Measurements from ENCODE around the gene CCKAR.
A peak's percentile ranks its signal among the peaks of the same experiment; 100 is the strongest.

CCKAR gene

DNA sequence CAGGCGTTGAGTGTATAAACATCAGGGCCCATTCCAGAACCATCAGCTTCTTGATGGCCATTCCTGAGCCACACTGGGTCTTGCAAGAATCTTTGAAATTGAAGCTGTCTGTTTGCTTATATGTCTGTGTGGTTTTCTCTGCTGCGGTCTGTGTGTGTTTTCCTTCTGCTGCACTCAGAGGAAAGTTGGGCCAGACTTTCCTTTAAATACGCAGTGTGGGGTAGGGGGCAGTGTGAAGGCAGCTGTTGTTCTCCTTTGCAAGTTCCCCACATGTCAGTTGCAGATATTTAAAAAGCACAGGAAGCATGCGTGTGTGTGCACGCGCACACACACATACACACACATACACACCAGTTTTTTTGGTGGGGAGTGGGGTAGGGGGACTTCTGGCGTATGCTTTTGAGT lies 32.1 kb downstream of the CCKAR start:
- DNase-seq: no peak

DNA sequence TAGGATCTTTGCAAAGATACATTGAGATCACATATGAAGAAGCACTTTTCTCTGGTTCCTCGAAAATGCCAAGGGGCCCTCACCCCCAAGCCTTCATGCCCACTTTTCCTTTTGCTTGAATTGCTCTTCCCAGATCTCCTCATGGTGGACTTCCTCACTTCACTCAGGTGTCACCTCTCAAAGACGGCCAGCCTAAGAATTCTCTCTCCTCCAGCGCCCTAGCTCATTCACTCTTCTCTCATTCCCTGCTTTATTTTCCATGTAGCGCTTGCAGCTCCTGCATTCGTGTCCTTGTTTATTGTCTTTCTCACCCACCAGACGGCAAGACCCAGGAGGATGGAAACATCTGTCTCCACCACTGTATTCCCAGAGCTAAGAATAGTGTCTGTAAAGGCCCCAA lies 32.9 kb downstream of the CCKAR start:
- DNase-seq: no peak

DNA sequence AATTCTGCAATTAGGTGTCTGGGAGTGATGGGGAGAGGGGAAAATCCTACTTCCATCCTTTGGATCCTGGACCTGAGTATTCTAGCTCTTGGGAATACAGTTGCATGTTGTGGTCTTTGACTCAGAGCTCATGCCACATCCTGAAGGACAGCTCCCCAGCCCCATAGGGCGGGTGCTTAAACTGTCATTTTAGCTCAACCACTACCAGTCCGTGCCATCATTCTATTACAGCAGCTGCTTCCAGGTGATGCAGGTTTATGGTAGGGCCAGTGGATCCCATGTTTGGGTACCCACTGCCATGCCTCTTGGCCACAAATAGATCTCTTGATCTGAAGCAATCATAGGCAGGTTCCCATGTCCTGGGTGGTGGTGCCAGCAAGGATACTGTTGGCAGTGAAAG lies 34.7 kb downstream of the CCKAR start:
- DNase-seq: no peak

DNA sequence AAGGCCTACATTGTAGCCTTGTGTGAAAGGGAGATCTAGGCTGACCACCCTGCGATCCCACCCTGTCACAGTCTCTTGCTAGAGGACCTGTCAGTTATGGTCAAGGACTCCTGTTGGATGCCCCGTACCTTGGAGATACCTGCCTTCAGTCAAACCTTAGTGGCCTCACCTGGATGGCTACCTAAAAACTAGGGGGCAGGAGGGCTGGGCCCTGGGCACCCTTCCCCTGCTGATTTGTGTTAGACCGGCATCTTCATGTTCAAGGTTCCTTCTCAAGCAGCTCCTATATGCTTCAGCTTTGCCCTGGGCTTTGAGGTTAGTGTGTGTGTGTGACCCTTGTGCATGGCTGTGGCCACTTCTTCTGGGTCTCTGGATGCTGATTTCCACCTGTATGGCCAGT lies 35.3 kb downstream of the CCKAR start:
- no peak for DNase-seq

DNA sequence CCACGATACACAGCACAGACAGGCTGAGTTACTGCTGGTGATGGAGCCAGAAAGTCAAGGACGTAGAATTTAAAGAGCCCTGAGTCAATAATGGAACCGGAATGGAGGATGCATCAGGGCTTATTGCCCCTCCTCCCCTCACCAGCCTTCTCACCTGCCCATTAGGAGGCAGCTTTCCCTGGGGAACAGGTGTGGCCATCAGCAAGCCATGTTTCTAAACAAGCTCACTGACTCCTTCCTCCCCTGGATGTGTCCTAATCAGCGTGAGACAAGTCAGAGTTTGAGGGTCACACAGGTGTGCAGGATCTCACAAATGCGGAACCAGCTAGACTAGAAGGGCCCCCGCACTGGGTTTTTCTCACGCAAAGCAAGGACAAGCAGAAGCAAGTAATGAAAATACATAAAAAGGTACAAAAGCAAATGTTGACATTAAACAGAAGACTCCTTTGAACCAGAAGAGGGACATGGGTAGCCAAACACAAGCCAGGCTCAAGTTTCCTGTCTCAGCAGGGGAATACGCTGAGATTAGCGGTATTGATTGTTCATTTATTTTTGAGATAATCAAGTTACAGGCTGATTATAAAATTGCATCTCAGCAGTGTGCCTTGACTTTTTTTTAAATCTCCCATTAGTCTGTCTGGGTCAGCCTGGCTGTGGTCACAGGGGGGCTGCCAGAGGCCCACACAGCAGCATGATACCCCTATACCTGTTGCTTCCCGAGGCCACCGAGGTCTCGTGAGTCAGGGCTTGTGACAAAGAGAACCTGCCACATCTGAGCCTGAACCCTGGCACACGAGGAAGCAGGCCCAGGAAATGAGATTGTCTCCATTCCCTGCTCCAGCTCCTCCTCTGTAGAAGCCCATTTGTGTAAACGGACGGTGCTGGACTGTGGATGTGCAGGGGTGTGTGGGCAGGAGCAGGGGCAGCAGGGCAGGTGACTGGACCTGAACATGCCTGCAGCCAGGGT lies 37.4 kb downstream of the CCKAR start:
- peak; percentile 58 for DNase-seq

DNA sequence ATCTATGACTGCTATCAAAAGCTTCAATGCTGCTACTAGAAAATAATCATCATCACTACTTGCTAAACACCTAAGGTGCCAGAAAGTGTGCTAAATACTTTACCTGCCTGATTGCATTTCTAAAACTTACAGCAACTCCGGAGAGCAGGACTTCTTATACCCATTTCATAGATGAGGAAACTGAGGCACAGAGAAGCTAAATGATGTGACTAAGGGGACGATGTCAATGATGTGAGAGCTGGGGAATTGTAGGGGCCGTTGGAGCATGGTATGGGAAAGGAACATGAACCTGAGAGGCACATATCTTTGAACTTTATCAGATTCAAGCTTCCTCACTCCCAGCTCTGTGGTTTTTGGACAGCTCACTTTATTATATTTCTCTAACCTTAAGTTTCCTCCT lies 38.7 kb downstream of the CCKAR start:
- no peak for DNase-seq

DNA sequence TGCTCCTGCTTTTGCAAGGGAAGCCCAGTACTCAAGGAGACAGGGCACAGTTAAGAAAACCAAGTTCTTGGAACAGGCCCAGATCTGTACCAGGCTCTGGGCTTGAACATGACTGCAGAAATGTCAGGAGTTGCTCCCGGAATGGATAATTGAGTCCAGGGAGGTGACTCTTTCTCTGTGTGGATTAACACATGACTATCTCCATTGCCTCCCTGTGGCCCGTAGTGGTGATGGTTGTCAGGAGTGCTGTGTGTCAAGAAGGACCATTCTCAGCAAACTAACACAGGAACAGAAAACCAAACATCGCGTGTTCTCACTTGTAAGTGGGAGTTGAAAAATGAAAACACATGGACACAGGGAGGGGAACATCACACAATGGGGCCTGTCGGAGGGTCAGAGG lies 39.9 kb downstream of the CCKAR start:
- no peak for DNase-seq

DNA sequence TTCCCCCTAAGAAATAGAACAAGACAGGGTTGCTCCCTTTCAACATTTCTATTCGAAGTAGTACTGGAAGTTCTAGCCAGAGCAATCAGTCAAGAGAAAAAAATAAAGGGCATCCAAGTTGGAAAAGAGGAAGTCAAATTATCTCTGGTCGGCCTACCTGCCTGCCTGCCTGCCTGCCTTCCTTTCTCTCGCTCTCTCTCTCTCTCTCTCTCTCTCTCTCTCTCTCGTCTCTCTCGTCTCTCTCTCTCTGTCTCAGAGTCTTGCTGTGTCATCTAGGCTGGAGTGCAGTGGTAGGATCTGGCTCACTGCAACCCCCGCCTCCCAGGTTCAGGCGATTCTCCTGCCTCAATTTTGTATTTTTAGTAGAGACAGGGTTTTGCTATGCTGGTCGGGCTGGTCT lies 42.9 kb downstream of the CCKAR start:
- DNase-seq: no peak

DNA sequence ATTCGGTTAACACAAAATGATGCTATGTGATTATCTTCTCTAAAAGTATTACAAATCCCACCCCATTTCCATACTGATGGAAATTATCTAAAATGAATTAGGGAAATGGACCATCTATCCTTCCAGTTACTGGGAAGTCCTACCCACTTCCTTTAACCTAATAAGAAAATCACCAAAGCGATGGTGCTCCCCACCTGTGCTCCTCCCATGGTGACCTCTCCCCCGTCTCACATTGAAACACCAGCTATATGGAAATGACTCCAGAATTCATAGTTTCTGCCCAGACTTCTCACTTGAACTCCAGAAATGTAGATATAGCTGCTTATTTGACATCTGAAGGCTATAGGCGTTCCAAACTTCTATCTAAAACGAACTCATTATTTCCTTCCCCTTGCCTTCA lies 48.5 kb downstream of the CCKAR start:
- no peak for DNase-seq

DNA sequence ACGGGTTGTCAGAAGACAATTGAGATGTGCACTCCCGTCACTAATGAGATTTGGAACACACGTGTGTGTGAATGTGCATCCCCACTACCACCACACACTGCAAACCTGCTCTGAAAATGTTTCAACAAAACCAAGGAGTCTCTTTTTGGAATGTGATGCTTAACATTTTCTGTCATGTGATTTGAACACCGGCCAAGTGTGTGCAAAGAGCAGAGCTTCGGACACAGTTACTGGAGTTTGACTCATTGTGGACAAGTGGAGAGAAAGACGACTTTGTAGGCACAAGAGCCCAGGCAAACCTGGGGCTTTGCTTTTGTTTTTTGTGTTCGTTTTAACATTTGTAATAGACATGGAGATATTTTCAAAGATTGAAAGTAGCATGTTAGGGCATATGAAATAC lies 49.2 kb downstream of the CCKAR start:
- no peak for DNase-seq

DNA sequence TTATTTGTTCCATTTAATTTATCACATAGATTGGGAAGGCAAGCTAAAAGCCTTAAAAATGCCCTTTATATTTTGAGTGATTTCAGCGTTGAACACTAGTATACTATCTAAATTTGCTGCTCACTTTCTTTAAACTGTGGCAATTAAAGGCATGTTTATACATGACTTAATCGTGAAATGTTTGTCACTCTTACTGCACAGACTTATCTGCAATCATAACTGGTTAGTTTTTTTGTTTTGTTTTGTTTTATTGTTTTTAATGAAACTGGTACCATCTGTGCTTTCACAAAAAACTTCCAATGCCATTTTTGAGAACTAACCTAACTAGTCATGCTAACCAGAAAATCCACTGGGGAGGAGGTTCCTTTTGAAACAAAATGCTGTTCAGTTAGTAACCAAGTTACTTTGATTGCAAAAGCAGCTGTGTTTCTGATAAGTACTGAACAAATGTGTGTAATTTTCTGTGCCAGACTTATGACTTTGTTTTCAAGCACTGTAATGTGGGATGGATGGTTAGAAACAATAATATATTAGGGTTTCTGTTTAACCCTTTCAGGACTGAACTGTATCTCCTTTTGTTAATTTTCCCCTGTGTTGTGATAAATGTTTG lies 56.1 kb downstream of the CCKAR start:
- no peak for DNase-seq

DNA sequence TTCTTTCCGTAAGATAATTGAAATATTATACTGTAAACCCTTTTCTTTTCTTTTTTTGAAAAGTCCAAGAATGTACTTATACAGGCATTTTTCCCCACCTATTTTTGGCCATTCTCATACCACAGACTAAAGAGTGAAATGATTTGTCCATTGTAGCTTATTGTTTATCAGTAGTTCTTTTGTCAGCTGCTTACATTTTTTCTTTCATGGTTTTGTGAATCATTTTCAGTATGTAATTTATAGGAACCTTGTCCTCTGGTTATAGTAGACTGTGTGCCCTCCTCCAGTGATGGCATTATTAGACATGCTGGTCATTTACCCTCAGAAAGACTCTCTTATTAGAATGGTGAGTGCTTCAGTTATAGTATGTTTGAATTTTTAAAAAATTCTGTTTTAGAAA lies 56.7 kb downstream of the CCKAR start:
- DNase-seq: no peak

DNA sequence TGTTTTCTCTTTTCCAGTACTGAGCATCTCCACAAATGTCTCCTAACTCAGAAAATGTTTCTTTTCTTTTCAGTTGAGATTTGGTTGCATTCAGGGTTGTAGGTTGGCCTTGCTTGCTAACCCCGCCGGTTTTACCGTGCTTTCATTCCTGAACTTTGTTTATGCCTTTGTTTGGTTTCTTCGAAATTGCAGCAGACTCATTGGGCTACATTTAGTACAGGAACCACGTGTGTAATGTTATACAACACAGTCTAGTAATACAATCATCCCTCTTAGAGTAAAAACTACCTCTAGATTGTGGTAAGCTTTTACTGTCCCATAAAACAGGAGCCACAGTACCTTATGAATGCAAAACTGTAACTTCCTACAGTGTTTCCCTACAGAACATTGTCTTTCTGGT lies 57.9 kb downstream of the CCKAR start:
- DNase-seq: no peak

DNA sequence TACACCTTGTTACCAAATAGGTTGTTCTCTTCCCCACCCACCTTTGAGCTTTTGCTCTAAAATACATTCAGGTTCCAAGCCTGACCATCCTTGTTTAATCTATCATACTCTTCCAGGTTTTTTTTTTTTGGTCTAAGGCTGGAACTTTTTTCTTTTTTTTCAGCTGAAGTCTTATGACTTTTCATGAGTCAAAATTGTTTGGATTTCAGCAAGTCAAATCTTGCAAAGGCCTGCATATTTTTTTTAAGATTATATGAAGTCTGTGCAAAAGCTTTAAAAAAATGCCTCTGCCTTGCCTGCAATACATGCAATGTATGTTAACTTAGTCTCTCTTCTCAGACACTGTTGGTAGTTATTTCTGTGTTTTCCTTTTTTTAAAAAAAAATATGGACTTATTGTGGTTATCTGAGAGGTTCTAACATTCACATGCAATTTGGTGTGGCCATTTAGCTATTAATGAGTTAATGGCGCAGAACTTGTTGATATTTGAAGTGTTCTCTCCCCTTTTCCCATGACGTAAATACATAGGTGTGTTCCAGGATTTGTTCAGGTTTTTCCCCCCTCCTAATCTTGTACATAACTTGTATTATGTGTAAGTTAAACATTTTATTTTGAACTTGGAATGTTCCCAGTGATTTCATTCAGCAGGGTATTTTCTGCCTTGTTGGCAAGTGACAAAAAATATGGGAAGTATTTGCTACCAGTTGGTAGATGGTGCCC lies 58.7 kb downstream of the CCKAR start:
- no peak for DNase-seq
